Gastroesophageal sphincter (tissue), 4 donors: ENCODE data around the gene PDLIM7. TPM values are rescaled to one million over a fixed set of nuclear protein-coding genes. Genes with fewer than 3 reads are reported as not detected.
A peak's percentile ranks its signal among the peaks of the same experiment; 100 is the strongest.

ENCODE experiments used
- ATAC-seq: fragments of 150-250 bp; one replicate; pipeline ENCODE4 v1.9.1; 2016; ENCODE audit warnings: mild to moderate bottlenecking, moderate library complexity
- H3K27ac ChIP-seq, 4 donors: fragments of 200-600 bp; sonication (generic) in 3 of 4; 1 replicate in 3 of 4; 2 replicates in 1 of 4; pipeline ENCODE4 v1.5.1; 2016 to 2019
- H3K27me3 ChIP-seq: fragments of 200-600 bp; sonication (generic); one replicate; pipeline ENCODE4 v1.5.1; 2019
- H3K36me3 ChIP-seq, 2 donors: fragments of 200-600 bp; sonication (generic); one replicate each; pipeline ENCODE4 v1.5.1; 2019; ENCODE audit warnings: control low read depth in 1 of 2
- H3K4me1 ChIP-seq, 3 donors: fragments of 200-600 bp; sonication (generic); 1 replicate in 2 of 3; 2 replicates in 1 of 3; pipeline ENCODE4 v1.5.1; 2016 to 2019; ENCODE audit warnings: control low read depth in 2 of 3
- H3K4me3 ChIP-seq, 2 donors: fragments of 200-600 bp; sonication (generic); one replicate each; pipeline ENCODE4 v1.5.1; 2019; ENCODE audit warnings: mild to moderate bottlenecking in 1 of 2, moderate library complexity in 1 of 2
- H3K9me3 ChIP-seq, 3 donors: fragments of 200-600 bp; sonication (generic); one replicate each; pipeline ENCODE4 v1.5.1; 2017 to 2019; ENCODE audit warnings: control low read depth in 2 of 3
- EP300 ChIP-seq: sonication (generic); formaldehyde crosslinking; IDR thresholded peaks from one replicate; pipeline ENCODE4 v1.6.1; 2017; ENCODE audit warnings: antibody characterized with exemption, mild to moderate bottlenecking
- POLR2A ChIP-seq, 2 donors: fragments of 450-650 bp; IDR thresholded peaks; one replicate each; pipeline ENCODE4 v1.6.1; 2017; ENCODE audit warnings: antibody characterized with exemption in 2 of 2, mild to moderate bottlenecking in 2 of 2, moderate library complexity in 1 of 2
- POLR2AphosphoS5 ChIP-seq: sonication (generic); formaldehyde crosslinking; IDR thresholded peaks from one replicate; pipeline ENCODE4 v1.6.1; 2017; ENCODE audit warnings: antibody characterized with exemption
- WGBS, 2 donors: methylation state at CpG; one replicate each; pipeline ENCODE4 v1.1.5; 2018; ENCODE audit warnings: low coverage in 1 of 2; 5-methylcytosine and 5-hydroxymethylcytosine counted together
- total RNA-seq, 4 donors: library from RNA; depleted of rRNA; stranded (reverse); fragments of >200 nt; gene quantifications; one replicate each; pipeline ENCODE4 v1.1.0, GENCODE V29; 2016
- TF ChIP-seq, protein P1 (sequence below), 4 experiments: fragments of 200-600 bp in 2 of 4; fragments of 450-650 bp in 2 of 4; sonication (generic) in 1 of 4; IDR thresholded peaks; one replicate each; pipeline ENCODE4 v1.5.1; 2017 to 2019; ENCODE audit warnings: antibody characterized with exemption in 4 of 4, mild to moderate bottlenecking in 2 of 4, moderate library complexity in 2 of 4

PDLIM7 gene
- total RNA-seq, 4 donors from 2014 or later: 336 to 863 (median 437) TPM

DNA sequence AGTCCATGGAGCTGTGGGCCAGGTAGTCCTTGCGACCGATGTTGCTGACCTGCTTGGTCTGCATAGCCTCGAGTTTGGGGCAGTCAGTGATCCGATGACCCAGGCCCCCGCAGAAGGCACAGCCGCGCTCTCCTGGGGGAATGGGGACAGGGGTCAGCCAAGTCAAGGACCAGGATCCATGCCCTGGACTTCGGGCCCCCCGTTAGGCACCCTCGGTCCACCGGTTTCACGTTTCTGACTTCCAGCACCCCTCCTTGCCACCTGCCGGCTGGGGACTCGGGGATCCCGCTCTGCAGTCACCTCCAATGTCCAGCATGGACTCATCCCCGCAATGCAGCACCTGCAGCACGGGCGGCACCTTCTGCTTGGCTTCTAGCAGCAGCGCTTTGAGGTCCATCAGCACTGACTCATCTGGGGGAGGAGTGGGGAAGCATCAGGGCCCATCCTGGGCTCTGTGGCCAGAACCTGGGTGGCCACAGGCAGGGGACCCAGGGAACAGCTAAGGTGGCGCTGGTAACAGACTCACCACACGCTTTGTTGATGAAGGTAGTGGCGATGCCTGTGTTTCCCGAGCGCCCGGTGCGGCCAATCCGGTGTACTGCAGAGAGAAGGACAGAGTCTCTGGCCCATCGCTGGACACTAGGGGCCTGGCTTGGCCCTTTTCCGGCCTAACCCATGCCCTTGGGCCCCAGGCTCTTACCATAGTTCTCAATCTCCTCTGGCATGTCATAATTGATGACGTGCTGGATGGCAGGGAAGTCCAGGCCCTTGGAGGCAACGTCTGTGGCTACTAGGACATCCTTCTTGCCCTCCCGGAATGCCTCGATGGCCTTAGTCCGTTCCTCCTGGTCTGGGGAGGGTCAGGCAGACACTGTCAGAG is 14.6 kb upstream of the PDLIM7 start:
- WGBS, 2 donors: 80 to 90% methylated on average over 1 to 10 of the region's 34 CpGs
- H3K4me1 ChIP-seq: peaks cover 0 to 26% (median 11%) of the 10 kb centered on the region in 3 donors
- H3K9me3 ChIP-seq: no peaks in the 10 kb centered on the region
- H3K27me3 ChIP-seq: no peaks in the 10 kb centered on the region
- ATAC-seq: no peak
- H3K4me3 ChIP-seq: no peak overlapping the region
- TF ChIP-seq, protein P1, sequence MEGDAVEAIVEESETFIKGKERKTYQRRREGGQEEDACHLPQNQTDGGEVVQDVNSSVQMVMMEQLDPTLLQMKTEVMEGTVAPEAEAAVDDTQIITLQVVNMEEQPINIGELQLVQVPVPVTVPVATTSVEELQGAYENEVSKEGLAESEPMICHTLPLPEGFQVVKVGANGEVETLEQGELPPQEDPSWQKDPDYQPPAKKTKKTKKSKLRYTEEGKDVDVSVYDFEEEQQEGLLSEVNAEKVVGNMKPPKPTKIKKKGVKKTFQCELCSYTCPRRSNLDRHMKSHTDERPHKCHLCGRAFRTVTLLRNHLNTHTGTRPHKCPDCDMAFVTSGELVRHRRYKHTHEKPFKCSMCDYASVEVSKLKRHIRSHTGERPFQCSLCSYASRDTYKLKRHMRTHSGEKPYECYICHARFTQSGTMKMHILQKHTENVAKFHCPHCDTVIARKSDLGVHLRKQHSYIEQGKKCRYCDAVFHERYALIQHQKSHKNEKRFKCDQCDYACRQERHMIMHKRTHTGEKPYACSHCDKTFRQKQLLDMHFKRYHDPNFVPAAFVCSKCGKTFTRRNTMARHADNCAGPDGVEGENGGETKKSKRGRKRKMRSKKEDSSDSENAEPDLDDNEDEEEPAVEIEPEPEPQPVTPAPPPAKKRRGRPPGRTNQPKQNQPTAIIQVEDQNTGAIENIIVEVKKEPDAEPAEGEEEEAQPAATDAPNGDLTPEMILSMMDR (IDR thresholded peaks at IDR 0.05): no peak
- TF ChIP-seq EP300 (no peak), POLR2A (IDR thresholded peaks at IDR 0.05) (no peak), POLR2AphosphoS5 (no peak)
- H3K27ac ChIP-seq: no peak overlapping the region
- H3K36me3 ChIP-seq: peaks cover 0 to 61% of the 10 kb centered on the region in 2 donors

DNA sequence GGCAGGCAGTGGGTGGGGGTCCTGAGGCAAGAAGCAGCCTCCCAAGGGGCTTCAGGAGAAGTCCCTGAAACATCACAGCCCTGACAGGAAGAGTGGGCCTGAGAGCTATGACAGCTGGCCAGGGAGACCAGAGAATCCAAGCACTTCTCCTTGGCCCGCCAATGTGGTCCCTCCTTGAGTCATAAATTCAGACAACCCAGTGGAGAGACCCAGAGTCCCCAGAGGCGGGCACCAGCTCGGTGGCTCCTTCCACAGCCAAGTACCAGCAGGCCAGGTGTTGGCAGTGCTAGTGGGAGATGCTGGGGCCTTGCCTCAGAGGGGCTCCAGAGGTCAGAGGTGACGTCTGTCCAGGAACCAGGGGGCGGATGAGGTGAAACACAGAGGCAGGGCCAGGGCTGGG is 13.8 kb upstream of the PDLIM7 start:
- no peaks in the 10 kb centered on the region for H3K27me3 ChIP-seq
- no peak overlapping the region for H3K4me3 ChIP-seq
- ATAC-seq: no peak
- peaks cover 0 to 61% of the 10 kb centered on the region in 2 donors for H3K36me3 ChIP-seq
- no peak for TF ChIP-seq EP300
- TF ChIP-seq, protein P1 (IDR thresholded peaks at IDR 0.05): no peak
- TF ChIP-seq POLR2A (IDR thresholded peaks at IDR 0.05): no peak
- no peak for TF ChIP-seq POLR2AphosphoS5
- 90 to 100% methylated on average over 2 of the region's 5 CpGs for WGBS, 2 donors
- H3K27ac ChIP-seq: no peak overlapping the region
- peaks cover 0 to 22% (median 9%) of the 10 kb centered on the region in 3 donors for H3K4me1 ChIP-seq
- no peaks in the 10 kb centered on the region for H3K9me3 ChIP-seq

DNA sequence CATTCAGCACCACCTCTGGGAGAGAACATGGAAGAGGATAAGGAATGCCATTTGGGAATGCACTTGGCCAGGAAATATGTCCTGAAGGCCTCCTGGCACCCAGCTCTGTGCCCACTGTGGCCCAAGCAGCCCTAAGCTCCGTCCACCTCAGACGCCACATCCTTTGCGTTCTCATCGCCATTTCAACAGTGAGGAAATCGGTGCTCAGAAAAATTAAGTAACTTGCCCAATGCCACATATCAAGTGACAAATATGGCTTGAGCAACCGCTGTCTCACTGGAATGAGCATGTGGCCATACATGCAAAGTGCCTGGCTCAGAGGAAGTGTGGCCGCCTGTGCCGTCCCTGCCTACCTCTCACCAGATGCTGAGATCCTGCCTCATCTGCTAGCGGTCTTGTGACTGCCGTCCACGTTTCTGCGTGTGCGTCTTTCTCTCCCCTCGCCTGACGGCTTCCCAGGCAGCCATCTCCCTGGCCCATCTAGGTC is 13.2 kb upstream of the PDLIM7 start:
- peaks cover 0 to 57% of the 10 kb centered on the region in 2 donors for H3K36me3 ChIP-seq
- ATAC-seq: no peak
- H3K27me3 ChIP-seq: no peaks in the 10 kb centered on the region
- peaks cover 0 to 17% (median 3%) of the 10 kb centered on the region in 3 donors for H3K4me1 ChIP-seq
- H3K27ac ChIP-seq: no peak overlapping the region
- no peak overlapping the region for H3K4me3 ChIP-seq
- H3K9me3 ChIP-seq: no peaks in the 10 kb centered on the region
- WGBS, 2 donors: 83 to 92% methylated on average over 6 to 11 of the region's 15 CpGs
- TF ChIP-seq, protein P1 (IDR thresholded peaks at IDR 0.05): no peak
- TF ChIP-seq EP300 (no peak), POLR2A (IDR thresholded peaks at IDR 0.05) (no peak), POLR2AphosphoS5 (no peak)

DNA sequence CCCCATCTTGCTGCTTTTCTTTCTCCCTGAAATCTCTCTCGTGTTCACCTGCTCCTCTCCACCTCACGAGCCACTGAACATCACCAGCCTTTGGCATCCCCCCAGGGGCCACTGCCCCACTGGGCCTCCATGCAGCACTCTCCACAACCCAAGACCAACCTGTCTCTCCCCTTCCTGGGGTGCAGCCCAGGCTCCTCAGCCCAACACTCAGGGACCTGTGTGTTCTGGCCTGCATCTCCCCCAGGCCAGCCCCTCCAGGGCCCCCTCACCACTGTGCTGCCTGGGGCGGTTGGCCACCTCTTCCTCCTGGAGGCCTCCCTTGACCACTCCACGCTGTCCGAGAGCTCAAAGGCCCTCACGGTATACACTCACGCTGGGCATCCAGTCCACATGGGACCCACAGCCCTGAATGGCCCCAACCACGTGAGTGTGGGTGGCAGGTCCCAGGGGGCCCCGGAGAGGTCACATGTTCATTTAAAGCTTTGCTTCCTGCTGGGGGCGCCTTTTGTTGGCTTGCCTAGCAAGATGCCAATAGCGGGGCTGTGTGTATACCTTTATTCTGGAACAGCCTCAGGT is 12.7 kb upstream of the PDLIM7 start:
- H3K4me1 ChIP-seq: peaks cover 0 to 11% (median 0%) of the 10 kb centered on the region in 3 donors
- ATAC-seq: no peak
- peaks cover 0 to 52% of the 10 kb centered on the region in 2 donors for H3K36me3 ChIP-seq
- TF ChIP-seq, protein P1 (IDR thresholded peaks at IDR 0.05): no peak
- TF ChIP-seq POLR2A (IDR thresholded peaks at IDR 0.05) (no peak), POLR2AphosphoS5 (no peak), EP300 (no peak)
- peak overlapping the region in 1 of 2 donors; percentile 39 for H3K4me3 ChIP-seq
- H3K27me3 ChIP-seq: no peaks in the 10 kb centered on the region
- WGBS, 2 donors: 57 to 58% methylated on average over 2 to 3 of the region's 11 CpGs
- H3K9me3 ChIP-seq: no peaks in the 10 kb centered on the region
- peak overlapping the region in 2 of 4 donors; percentile 45 to 56 for H3K27ac ChIP-seq
